ENCODE measurements around the gene SPCS3. TPM values are rescaled to one million over a fixed set of nuclear protein-coding genes. Genes with fewer than 3 reads are reported as not detected.
"Not testable (repeated sequence)": the region's sequence is repeated elsewhere in the genome, so short reads cannot be mapped to it uniquely, and the experiment has no call there.

Gene SPCS3
- total RNA-seq, 1 donor from 2014 or later = 80.1 TPM

DNA sequence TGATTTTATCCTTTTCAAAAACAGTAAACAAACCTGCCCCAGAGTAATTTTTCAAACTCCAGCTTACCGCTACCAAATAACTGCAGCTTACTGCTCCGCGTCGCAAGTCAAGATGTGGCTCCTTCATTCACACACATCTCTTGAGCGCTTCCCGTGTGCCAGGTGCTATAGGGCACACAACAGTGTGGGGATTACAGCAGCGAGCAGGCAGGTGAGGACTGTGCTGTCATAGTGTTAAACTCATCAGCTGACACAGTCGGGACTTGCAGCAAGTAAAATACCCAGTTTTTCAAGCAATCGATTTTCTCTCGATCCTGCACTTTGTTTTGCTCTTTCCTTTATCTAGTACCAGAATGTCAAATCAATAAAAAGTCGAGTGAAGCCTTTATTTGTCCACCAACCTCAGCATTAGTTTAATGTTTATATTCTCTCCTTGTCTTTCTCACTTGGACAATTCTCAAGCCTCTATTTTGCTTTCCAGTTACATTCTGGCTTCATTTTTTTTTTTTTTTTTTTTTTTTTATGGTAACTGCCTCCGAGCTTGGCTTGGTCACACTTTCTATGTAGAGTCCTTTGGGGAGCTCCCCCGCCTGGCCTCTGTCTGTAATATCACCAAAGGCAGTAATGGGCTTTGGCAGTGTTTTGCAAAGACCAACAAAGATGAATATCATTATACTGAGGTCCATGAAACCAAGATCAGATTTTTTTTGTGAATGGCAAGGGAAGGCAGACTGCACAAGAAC lies 42.4 kb upstream of the SPCS3 start:
- DNase-seq (ENCODE audit: low read depth) = no peak
- peak overlapping the region; percentile 18 for H3K4me3 ChIP-seq (ENCODE audit: low read depth, low read length)
- TF ChIP-seq, protein P1, sequence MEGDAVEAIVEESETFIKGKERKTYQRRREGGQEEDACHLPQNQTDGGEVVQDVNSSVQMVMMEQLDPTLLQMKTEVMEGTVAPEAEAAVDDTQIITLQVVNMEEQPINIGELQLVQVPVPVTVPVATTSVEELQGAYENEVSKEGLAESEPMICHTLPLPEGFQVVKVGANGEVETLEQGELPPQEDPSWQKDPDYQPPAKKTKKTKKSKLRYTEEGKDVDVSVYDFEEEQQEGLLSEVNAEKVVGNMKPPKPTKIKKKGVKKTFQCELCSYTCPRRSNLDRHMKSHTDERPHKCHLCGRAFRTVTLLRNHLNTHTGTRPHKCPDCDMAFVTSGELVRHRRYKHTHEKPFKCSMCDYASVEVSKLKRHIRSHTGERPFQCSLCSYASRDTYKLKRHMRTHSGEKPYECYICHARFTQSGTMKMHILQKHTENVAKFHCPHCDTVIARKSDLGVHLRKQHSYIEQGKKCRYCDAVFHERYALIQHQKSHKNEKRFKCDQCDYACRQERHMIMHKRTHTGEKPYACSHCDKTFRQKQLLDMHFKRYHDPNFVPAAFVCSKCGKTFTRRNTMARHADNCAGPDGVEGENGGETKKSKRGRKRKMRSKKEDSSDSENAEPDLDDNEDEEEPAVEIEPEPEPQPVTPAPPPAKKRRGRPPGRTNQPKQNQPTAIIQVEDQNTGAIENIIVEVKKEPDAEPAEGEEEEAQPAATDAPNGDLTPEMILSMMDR (conservative IDR thresholded peaks at IDR 0.05; ENCODE audit: low read depth, low read length) = peak; percentile 74

DNA sequence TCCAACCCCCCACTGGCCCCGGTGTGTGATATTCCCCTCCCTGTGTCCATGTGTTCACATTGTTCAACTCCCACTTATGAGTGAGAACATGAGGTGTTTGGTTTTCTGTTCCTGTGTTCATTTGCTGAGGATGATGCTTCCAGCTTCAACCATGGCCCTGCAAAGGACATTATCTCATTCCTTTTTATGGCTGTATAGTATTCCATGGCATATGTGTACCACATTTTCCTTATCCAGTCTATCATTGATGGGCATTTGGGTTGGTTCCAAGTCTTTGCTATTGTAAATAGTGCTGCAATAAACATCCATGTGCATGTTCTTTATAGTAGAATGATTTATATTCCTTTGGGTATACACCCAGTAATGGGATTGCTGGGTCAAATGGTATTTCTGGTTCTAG lies 40.2 kb upstream of the SPCS3 start:
- H3K4me3 ChIP-seq (ENCODE audit: low read depth, low read length); DNase-seq (ENCODE audit: low read depth): not testable (repeated sequence)

DNA sequence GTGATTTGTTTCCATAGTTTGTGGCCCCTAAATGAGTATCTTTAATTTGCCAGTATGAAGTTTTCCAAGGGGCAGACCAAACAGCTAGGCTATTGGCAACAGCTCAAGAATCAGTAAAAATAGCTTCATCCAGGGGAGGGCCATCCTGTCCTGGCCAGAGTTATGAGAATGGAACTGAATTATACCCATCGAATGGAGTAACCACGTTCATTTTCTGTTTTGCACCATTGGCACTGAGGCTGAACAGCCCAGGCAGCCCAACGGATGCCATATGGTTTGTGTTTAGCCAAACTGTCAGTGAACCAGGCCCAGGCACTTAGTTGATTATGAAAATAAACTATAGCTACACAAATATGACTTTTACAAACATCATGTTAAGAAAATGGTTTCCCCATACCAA lies 33.0 kb upstream of the SPCS3 start:
- no peak overlapping the region for H3K4me3 ChIP-seq (ENCODE audit: low read depth, low read length)
- no peak for DNase-seq (ENCODE audit: low read depth)
- TF ChIP-seq, protein P1 (conservative IDR thresholded peaks at IDR 0.05; ENCODE audit: low read depth, low read length) = no peak

DNA sequence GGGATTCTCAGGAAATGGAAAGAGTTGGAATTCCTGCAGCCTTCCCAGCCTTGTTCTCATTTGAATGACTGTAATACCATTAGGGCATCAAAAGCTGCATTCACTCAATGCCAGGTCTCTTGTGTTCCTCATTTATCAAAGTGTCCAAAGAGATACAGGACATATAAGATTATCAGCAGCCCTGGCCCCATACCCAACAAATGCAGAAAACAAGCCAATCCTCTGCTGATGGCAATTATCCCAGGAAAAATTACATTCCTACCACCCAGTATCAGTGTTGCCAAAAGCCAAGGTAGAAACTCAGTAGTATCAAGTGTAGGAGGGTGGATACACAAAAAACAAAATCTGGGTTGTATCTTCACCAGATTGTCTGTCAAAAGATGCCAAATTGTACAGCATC lies 32.2 kb upstream of the SPCS3 start:
- TF ChIP-seq, protein P1 (conservative IDR thresholded peaks at IDR 0.05; ENCODE audit: low read depth, low read length) = no peak
- no peak overlapping the region for H3K4me3 ChIP-seq (ENCODE audit: low read depth, low read length)
- DNase-seq (ENCODE audit: low read depth) = no peak

DNA sequence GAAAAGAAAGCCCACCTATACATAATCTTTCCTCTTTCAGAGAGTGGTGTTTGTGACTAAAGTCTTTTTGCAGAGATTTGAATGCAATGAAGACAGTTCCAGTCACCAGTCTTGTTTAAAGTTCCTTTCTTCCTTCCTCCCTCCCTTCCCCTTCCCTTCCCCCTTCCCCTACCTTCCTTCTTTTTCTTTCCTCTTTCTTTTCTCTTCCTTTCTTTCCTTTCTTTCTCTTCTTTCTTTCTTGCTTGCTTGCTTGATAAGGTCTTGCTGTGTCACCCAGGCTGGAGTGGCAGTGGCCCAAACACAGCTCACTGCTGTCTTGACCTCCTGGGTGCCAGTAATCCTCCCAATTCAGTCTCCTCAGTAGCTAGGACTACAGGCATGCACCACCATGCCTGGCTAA lies 31.7 kb upstream of the SPCS3 start:
- DNase-seq (ENCODE audit: low read depth) = no peak
- no peak overlapping the region for H3K4me3 ChIP-seq (ENCODE audit: low read depth, low read length)
- TF ChIP-seq, protein P1 (conservative IDR thresholded peaks at IDR 0.05; ENCODE audit: low read depth, low read length) = no peak

DNA sequence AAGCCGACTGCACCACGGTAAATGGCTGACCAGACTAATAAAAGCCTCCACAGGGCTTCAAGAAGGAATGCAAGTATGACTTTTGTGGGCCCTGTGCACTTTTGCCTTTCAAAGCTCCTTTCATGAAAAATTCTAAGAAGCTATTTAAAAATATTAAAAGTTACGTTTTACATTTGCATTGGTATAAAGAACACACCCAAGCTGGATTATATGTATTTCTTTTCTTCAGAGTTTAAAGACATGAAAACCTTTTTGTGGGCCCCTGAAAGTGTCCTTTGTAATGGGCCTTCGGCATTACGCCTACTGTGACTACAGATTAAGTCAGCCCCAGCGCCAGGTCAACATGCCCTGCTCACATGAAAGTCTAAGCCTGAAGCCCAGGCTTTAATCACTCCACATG lies 30.2 kb upstream of the SPCS3 start:
- TF ChIP-seq, protein P1 (conservative IDR thresholded peaks at IDR 0.05; ENCODE audit: low read depth, low read length) = no peak
- no peak for DNase-seq (ENCODE audit: low read depth)
- H3K4me3 ChIP-seq (ENCODE audit: low read depth, low read length) = no peak overlapping the region

DNA sequence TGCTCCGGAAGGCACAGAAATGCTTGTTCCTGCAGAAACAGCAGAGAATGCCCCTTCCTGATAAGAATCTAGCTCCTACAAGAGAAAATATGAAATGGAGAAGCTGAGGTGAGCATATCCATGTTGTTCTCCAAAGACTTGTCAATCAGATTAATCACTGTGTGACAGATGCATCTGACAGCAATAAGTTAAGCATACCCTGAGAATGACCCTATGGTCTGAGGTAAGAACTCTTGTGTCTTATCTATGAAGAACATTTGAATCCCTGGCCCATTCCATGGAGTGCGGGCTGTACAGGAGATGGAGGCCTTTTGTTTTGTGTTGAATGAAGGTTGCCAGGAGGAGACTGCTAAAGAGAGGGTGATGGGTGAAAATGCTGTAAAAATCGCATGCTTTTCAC lies 29.2 kb upstream of the SPCS3 start:
- TF ChIP-seq, protein P1 (conservative IDR thresholded peaks at IDR 0.05; ENCODE audit: low read depth, low read length) = no peak
- no peak for DNase-seq (ENCODE audit: low read depth)
- no peak overlapping the region for H3K4me3 ChIP-seq (ENCODE audit: low read depth, low read length)

Data from epithelial cell of proximal tubule (primary cell).